ENCODE results near the gene AHCTF1. TPM values are rescaled to one million over a fixed set of nuclear protein-coding genes. Genes with fewer than 3 reads are reported as not detected.

Gene AHCTF1
- total RNA-seq, 1 experiment from 2014 or later = 112 TPM

GRCh38 chr1:246947255-246947654, 15.5 kb upstream of the AHCTF1 start:
- Mint-ChIP-seq H3K27ac (ENCODE audit: low read depth, unreplicated experiment) (peak overlapping the region; percentile 90), H3K9me3 (ENCODE audit: unreplicated experiment) (peaks cover 7% of the 10 kb centered on the region), H3K36me3 (ENCODE audit: insufficient read depth, unreplicated experiment) (peaks cover 6% of the 10 kb centered on the region), H3K4me1 (ENCODE audit: insufficient read depth, unreplicated experiment) (peaks cover 25% of the 10 kb centered on the region), H3K27me3 (ENCODE audit: insufficient read depth, unreplicated experiment) (no peaks in the 10 kb centered on the region), H3K4me3 (ENCODE audit: unreplicated experiment) (peak overlapping the region; percentile 10)
- POLR2A ChIA-PET = interaction anchor here (1.0 to 4.8 kb wide), 5 partner anchors 12 to 156 kb away, joined by 3 to 57 read pairs (median 5); partner anchors contain the start of genes AHCTF1 and ZNF670
- peak; percentile 99 for DNase-seq (ENCODE audit: unreplicated experiment)
- no TSS peak for BruUV-seq (replicated peaks)
- intact Hi-C loops (cut with micrococcal nuclease) = no loop called here
- CTCF ChIA-PET = no interaction called here
- no peak for TF ChIP-seq CTCF (IDR thresholded peaks at IDR 0.05; ENCODE audit: unreplicated experiment)

GRCh38 chr1:246946366-246946765, 14.6 kb upstream of the AHCTF1 start:
- no peak overlapping the region for H3K4me3 Mint-ChIP-seq (ENCODE audit: unreplicated experiment)
- H3K4me1 Mint-ChIP-seq (ENCODE audit: insufficient read depth, unreplicated experiment) = peaks cover 25% of the 10 kb centered on the region
- no peak for DNase-seq (ENCODE audit: unreplicated experiment)

GRCh38 chr1:246934765-246935164, 3.0 kb upstream of the AHCTF1 start:
- intact Hi-C loops (cut with micrococcal nuclease) = no loop called here
- POLR2A ChIA-PET = interaction anchor here (1.4 to 1.5 kb wide), 2 partner anchors 9 to 11 kb away, joined by 5 to 11 read pairs; no protein-coding TSS in a partner anchor
- H3K27ac Mint-ChIP-seq (ENCODE audit: low read depth, unreplicated experiment) = no peak overlapping the region

More at GRCh38 chr1:246946366-246946765, 14.6 kb upstream of the AHCTF1 start:
- peaks cover 7% of the 10 kb centered on the region for H3K9me3 Mint-ChIP-seq (ENCODE audit: unreplicated experiment)
- ChIA-PET POLR2A (interaction anchor here (0.7 to 4.8 kb wide), 4 partner anchors 10 to 610 kb away, joined by 3 to 57 read pairs (median 10); partner anchors contain the start of gene AHCTF1), CTCF (interaction anchor here (0.9 to 1.2 kb wide), 2 partner anchors 11 to 16 kb away, joined by 3 to 4 read pairs; no protein-coding TSS in a partner anchor)
- peaks cover 6% of the 10 kb centered on the region for H3K36me3 Mint-ChIP-seq (ENCODE audit: insufficient read depth, unreplicated experiment)
- no peaks in the 10 kb centered on the region for H3K27me3 Mint-ChIP-seq (ENCODE audit: insufficient read depth, unreplicated experiment)
- TF ChIP-seq CTCF (IDR thresholded peaks at IDR 0.05; ENCODE audit: unreplicated experiment) = no peak
- peak overlapping the region; percentile 90 for H3K27ac Mint-ChIP-seq (ENCODE audit: low read depth, unreplicated experiment)
- no TSS peak for BruUV-seq (replicated peaks)
- intact Hi-C loops (cut with micrococcal nuclease) = no loop called here

GRCh38 chr1:246933893-246934292, 2.1 kb upstream of the AHCTF1 start:
- no peak overlapping the region for H3K4me3 Mint-ChIP-seq (ENCODE audit: unreplicated experiment)
- intact Hi-C loops (cut with micrococcal nuclease) = no loop called here
- no peak overlapping the region for H3K27ac Mint-ChIP-seq (ENCODE audit: low read depth, unreplicated experiment)
- no peak for TF ChIP-seq CTCF (IDR thresholded peaks at IDR 0.05; ENCODE audit: unreplicated experiment)
- CTCF ChIA-PET = interaction anchor here (0.9 to 1.8 kb wide), 3 partner anchors 10 to 20 kb away, joined by 3 to 6 read pairs (median 3); no protein-coding TSS in a partner anchor
- POLR2A ChIA-PET = interaction anchor here (1.0 to 5.3 kb wide), 3 partner anchors 10 to 73 kb away, joined by 3 to 104 read pairs (median 5); partner anchors contain the start of gene ZNF695
- peaks cover 25% of the 10 kb centered on the region for H3K36me3 Mint-ChIP-seq (ENCODE audit: insufficient read depth, unreplicated experiment)
- H3K9me3 Mint-ChIP-seq (ENCODE audit: unreplicated experiment) = no peaks in the 10 kb centered on the region
- no peaks in the 10 kb centered on the region for H3K27me3 Mint-ChIP-seq (ENCODE audit: insufficient read depth, unreplicated experiment)
- no TSS peak for BruUV-seq (replicated peaks)
- H3K4me1 Mint-ChIP-seq (ENCODE audit: insufficient read depth, unreplicated experiment) = peaks cover 20% of the 10 kb centered on the region
- no peak for DNase-seq (ENCODE audit: unreplicated experiment)

More at GRCh38 chr1:246934765-246935164, 3.0 kb upstream of the AHCTF1 start:
- H3K27me3 Mint-ChIP-seq (ENCODE audit: insufficient read depth, unreplicated experiment) = no peaks in the 10 kb centered on the region
- peaks cover 12% of the 10 kb centered on the region for H3K4me1 Mint-ChIP-seq (ENCODE audit: insufficient read depth, unreplicated experiment)
- H3K36me3 Mint-ChIP-seq (ENCODE audit: insufficient read depth, unreplicated experiment) = peaks cover 17% of the 10 kb centered on the region
- DNase-seq (ENCODE audit: unreplicated experiment) = no peak
- TF ChIP-seq CTCF (IDR thresholded peaks at IDR 0.05; ENCODE audit: unreplicated experiment) = no peak
- no peaks in the 10 kb centered on the region for H3K9me3 Mint-ChIP-seq (ENCODE audit: unreplicated experiment)
- CTCF ChIA-PET = interaction anchor here (0.8 to 1.2 kb wide), 4 partner anchors 9 to 20 kb away, joined by 3 to 4 read pairs (median 3); no protein-coding TSS in a partner anchor
- H3K4me3 Mint-ChIP-seq (ENCODE audit: unreplicated experiment) = no peak overlapping the region
- no TSS peak for BruUV-seq (replicated peaks)

Measured in MCF 10A (cell line).